B cell (primary cell): ENCODE results near the gene HYDIN.

Experiments used
- EZH2 ChIP-seq: IDR thresholded peaks from 2 replicates; pipeline ENCODE4 v1.6.1; 2012; ENCODE audit warnings: borderline replicate concordance, low read depth, mild to moderate bottlenecking, moderate library complexity, low read length; ENCODE audit not compliant: insufficient read depth, poor library complexity, severe bottlenecking
- TF ChIP-seq, protein P1 (sequence below): fragments of 200-600 bp; IDR thresholded peaks from one replicate; pipeline ENCODE4 v1.8.0; 2022; ENCODE audit warnings: antibody characterized with exemption, mild to moderate bottlenecking

DNA sequence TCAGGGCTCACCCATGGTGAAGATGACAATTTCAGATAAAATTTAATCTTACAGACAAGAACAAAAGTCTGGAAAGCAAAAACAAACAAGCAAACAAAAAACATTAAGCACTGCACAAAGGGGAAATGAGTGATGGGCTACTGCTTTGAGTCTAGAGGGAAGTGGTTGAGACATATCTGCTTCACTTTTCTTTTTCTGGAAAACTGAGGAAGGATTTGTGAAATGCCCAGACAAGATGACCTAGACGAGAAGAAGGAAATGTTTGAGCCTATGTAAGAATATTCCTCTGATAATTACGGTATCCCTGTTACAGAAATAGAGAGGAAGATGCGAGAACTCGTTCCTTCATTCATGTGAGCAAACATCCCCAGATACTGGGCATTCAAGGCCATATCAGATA is 11.5 kb upstream of the HYDIN start:
- TF ChIP-seq, protein P1, sequence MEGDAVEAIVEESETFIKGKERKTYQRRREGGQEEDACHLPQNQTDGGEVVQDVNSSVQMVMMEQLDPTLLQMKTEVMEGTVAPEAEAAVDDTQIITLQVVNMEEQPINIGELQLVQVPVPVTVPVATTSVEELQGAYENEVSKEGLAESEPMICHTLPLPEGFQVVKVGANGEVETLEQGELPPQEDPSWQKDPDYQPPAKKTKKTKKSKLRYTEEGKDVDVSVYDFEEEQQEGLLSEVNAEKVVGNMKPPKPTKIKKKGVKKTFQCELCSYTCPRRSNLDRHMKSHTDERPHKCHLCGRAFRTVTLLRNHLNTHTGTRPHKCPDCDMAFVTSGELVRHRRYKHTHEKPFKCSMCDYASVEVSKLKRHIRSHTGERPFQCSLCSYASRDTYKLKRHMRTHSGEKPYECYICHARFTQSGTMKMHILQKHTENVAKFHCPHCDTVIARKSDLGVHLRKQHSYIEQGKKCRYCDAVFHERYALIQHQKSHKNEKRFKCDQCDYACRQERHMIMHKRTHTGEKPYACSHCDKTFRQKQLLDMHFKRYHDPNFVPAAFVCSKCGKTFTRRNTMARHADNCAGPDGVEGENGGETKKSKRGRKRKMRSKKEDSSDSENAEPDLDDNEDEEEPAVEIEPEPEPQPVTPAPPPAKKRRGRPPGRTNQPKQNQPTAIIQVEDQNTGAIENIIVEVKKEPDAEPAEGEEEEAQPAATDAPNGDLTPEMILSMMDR, result no peak
- TF ChIP-seq EZH2, result no peak
